ENCODE results near the gene SLC16A12. TPM values are rescaled to one million over a fixed set of nuclear protein-coding genes. Genes with fewer than 3 reads are reported as not detected.

SLC16A12 gene
- total RNA-seq, 1 donor from 2014 or later, result 1.0 TPM

- no peak for DNase-seq
- H3K36me3 ChIP-seq, result no peaks in the 10 kb centered on the region
- ATAC-seq, result no peak
- H3K4me1 ChIP-seq, result peaks cover 4% of the 10 kb centered on the region
- no peaks in the 10 kb centered on the region for H3K27me3 ChIP-seq (ENCODE audit: low read depth)
- no peak overlapping the region for H3K27ac ChIP-seq
- TF ChIP-seq, protein P1, sequence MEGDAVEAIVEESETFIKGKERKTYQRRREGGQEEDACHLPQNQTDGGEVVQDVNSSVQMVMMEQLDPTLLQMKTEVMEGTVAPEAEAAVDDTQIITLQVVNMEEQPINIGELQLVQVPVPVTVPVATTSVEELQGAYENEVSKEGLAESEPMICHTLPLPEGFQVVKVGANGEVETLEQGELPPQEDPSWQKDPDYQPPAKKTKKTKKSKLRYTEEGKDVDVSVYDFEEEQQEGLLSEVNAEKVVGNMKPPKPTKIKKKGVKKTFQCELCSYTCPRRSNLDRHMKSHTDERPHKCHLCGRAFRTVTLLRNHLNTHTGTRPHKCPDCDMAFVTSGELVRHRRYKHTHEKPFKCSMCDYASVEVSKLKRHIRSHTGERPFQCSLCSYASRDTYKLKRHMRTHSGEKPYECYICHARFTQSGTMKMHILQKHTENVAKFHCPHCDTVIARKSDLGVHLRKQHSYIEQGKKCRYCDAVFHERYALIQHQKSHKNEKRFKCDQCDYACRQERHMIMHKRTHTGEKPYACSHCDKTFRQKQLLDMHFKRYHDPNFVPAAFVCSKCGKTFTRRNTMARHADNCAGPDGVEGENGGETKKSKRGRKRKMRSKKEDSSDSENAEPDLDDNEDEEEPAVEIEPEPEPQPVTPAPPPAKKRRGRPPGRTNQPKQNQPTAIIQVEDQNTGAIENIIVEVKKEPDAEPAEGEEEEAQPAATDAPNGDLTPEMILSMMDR (IDR thresholded peaks at IDR 0.05), result no peak
- intact Hi-C loops (cut with DNase I), result no loop called here
- no peak overlapping the region for H3K4me3 ChIP-seq
- H3K9me3 ChIP-seq, result no peaks in the 10 kb centered on the region
These were observed 14.7 kb downstream of the SLC16A12 start for GRCh38 chr10:89520706-89521105.

- intact Hi-C loops (cut with DNase I), result no loop called here
- Histone ChIP-seq H3K4me3 (no peak overlapping the region), H3K36me3 (no peaks in the 10 kb centered on the region), H3K4me1 (peaks cover 4% of the 10 kb centered on the region), H3K27me3 (ENCODE audit: low read depth) (no peaks in the 10 kb centered on the region), H3K9me3 (no peaks in the 10 kb centered on the region), H3K27ac (no peak overlapping the region)
- TF ChIP-seq, protein P1 (IDR thresholded peaks at IDR 0.05), result no peak
- ATAC-seq, result no peak
- no peak for DNase-seq
These were observed 16.2 kb downstream of the SLC16A12 start for GRCh38 chr10:89518876-89519842.

DNA sequence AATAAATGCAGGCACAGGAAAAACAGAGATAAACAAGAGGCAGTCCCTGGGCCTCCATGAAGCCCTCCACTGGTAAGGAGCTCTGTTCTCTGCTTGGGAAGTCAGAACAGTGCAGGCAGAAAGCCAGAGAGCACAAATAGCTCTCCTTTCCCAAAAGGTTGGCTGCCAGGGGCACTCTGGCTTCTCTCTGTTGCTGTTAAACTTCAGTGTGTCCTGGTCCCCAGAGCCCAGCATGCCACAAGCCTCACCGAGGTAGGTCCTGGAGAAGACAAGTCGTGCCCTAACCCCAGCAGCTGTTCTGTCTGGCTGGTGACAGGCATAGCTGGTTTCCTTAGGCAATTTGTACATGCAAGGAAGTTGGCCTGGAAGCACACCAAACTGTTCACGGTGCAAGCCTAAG lies 17.3 kb downstream of the SLC16A12 start:
- intact Hi-C loops (cut with DNase I), result no loop called here
- peaks cover 2% of the 10 kb centered on the region for H3K4me1 ChIP-seq
- no peaks in the 10 kb centered on the region for H3K36me3 ChIP-seq
- no peak for ATAC-seq
- no peaks in the 10 kb centered on the region for H3K27me3 ChIP-seq (ENCODE audit: low read depth)
- H3K9me3 ChIP-seq, result no peaks in the 10 kb centered on the region
- H3K4me3 ChIP-seq, result no peak overlapping the region
- no peak overlapping the region for H3K27ac ChIP-seq
- TF ChIP-seq, protein P1 (IDR thresholded peaks at IDR 0.05), result no peak
- no peak for DNase-seq

DNA sequence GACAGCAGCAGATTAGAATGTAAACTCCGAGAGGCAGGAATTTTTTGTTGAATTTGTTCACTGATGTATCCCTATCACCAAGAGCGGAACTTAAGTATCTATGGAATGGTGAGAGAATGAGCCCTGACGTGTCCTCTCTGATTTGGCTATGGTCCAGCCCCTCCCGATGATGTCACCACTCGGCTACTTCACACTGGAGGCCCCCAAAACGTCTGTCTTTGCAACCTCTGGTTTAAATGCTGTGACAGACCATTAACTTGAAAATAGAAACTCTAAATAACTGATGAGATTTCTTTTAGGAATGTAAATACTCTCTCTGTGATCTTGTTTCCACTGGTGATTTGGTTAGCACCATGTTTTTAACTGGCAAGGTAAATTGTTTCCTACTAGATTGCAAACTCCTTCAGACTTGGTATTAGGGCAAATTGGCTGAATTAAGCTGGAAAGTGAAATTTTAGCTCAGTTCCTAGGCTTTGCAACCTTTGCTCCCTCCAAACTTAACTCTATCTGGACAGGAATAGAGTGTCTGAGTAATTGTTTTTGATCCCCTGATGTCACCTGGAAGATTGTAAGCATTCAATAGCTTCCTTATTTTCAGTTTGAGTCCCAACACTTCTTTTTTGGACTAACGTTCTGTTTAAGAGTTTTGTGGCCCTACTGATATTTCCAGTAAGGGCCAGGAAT lies 19.1 kb downstream of the SLC16A12 start:
- TF ChIP-seq, protein P1 (IDR thresholded peaks at IDR 0.05), result no peak
- peak; percentile 39 to 85 for ATAC-seq
- Histone ChIP-seq H3K36me3 (no peaks in the 10 kb centered on the region), H3K4me1 (no peaks in the 10 kb centered on the region), H3K9me3 (no peaks in the 10 kb centered on the region), H3K27ac (peak overlapping the region; percentile 47), H3K27me3 (ENCODE audit: low read depth) (no peaks in the 10 kb centered on the region), H3K4me3 (no peak overlapping the region)
- DNase-seq, result no peak
- intact Hi-C loops (cut with DNase I), result no loop called here

GRCh38 chr10:89515031-89515841 lies 20.2 kb downstream of the SLC16A12 start:
- H3K9me3 ChIP-seq, result no peaks in the 10 kb centered on the region
- ATAC-seq (peak; percentile 47 to 57), DNase-seq (no peak)
- no peaks in the 10 kb centered on the region for H3K27me3 ChIP-seq (ENCODE audit: low read depth)
- TF ChIP-seq, protein P1 (IDR thresholded peaks at IDR 0.05), result no peak
- peak overlapping the region; percentile 47 for H3K27ac ChIP-seq
- no peaks in the 10 kb centered on the region for H3K36me3 ChIP-seq
- no peaks in the 10 kb centered on the region for H3K4me1 ChIP-seq
- intact Hi-C loops (cut with DNase I), result no loop called here
- no peak overlapping the region for H3K4me3 ChIP-seq

Measured in lower lobe of right lung (tissue), 2 donors.